ENCODE data around the gene CHD9NB.

CHD9NB gene

DNA sequence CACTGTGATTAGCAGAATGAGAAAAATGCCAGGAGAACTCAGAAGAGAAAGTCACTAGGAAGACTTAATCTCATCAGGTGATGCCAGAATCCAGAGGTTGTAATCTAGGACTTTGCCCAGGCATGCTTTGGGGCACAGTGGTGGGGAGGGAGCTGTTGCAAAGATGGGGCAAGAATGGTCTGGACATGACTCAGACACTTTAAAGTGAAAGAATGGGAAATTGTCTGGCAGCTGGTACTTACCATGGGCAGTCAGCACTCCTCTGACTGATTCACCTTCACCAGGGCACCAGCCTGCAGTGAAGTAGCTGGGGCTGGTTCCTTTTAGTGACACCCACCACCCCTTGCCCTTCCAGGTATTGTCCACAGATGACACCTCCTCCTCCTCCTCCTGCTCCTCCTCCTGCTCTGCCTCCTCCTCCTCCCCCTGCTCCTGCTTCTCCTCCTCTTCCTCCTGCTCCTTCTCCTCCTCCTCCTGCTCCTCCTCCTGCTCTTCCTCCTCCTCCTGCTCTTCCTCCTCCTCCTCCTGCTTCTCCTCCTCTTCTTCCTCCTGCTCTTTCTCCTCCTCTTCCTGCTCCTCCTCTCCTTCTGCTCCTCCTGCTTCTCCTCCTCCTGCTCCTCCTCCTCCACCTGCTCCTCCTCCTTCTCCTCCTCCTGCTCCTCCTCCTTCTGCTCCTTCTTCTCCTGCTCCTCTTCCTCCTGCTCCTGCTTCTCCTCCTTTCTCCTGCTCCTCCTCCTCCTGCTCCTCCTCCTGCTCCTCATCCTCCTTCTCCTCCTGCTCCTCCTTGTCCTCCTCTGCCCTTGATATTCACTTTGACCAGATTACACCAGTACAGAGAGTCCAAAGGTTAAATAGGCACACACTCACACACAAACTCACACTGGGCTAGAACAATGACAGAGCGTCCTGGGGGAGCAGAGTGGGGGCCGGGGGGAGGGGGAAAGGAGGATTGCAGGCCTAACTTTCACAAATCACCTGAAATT is at the start of gene CHD9NB:
Gene CHD9NB (minus strand): TSS at position 379 of the 983 bp plus-strand sequence. CDS start 8,739 bp downstream, outside the sequence.
- Histone ChIP-seq H3K27me3 (ENCODE audit: control insufficient read depth in 1 of 2, insufficient read depth in 2 of 2, low read length in 2 of 2) (no peaks in the 10 kb centered on the region), H3K9ac (ENCODE audit: low read length) (no peak within 1 kb of the TSS), H3K36me3 (ENCODE audit: insufficient read depth, low read length) (no peaks in the 10 kb centered on the region), H3K4me3 (ENCODE audit: low read depth in 1 of 2, low read length in 2 of 2) (no peak within 1 kb of the TSS), H3K27ac (ENCODE audit: low read depth, low read length) (no peak within 1 kb of the TSS), H3K4me1 (ENCODE audit: insufficient read depth, low read length) (peaks cover 13% of the 10 kb centered on the region), H3K9me3 (ENCODE audit: low read length) (no peaks in the 10 kb centered on the region)

DNA sequence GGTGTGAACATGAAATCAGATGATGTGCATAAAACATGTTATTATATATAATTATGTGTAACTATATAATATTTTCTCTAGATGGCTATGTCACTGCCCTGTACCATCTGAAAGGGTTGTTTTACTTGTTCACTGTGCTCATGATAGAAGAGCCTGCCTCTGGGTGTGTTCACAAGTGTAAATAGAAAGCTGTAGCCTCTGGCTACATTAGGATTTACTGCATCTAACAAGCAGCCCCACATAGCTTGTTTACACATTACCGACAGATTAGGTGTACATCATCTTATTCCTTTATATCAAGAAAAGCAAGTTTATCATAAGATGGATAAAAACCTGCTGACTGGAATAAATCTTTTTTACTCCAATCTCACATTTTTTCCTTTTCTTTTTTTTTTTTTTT is 48.2 kb upstream of the CHD9NB start:
- no peak overlapping the region for H3K4me3 ChIP-seq (ENCODE audit: low read depth in 1 of 2, low read length in 2 of 2)
- H3K36me3 ChIP-seq (ENCODE audit: insufficient read depth, low read length) = no peaks in the 10 kb centered on the region
- peak overlapping the region; percentile 87 for H3K27ac ChIP-seq (ENCODE audit: low read depth, low read length)
- H3K9me3 ChIP-seq (ENCODE audit: low read length) = no peaks in the 10 kb centered on the region
- H3K4me1 ChIP-seq (ENCODE audit: insufficient read depth, low read length) = peaks cover 39% of the 10 kb centered on the region
- no peak overlapping the region for H3K9ac ChIP-seq (ENCODE audit: low read length)
- no peaks in the 10 kb centered on the region for H3K27me3 ChIP-seq (ENCODE audit: control insufficient read depth in 1 of 2, insufficient read depth in 2 of 2, low read length in 2 of 2)

DNA sequence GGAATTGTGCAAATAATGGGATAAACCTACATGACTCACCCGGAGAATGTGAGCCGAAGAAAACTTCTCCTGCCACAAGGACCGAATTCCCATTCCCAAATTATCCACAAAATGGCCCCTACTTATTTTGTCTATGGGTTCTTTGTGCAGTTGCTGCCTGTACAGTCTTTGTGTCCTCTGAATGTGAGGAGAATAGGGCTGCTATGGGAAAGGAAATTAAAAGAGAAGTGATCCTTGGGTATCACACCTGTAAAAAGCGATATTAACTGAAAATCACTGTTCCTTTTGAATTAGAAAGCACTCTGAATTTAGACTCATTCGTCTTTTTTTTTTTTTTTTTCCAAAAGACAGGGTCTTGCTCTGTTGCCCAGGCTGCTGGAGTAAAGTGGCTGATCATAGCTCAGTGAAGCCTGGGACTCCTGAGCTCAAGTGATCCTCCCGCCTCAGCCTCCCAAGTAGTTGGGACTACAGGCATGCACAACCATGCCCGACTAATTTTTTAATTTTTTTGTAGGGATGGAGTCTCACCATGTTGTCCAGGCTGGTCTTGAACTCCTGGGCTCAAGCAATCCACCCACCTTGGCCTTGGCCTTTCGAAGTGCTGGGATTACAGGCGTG is 47.5 kb upstream of the CHD9NB start:
- no peaks in the 10 kb centered on the region for H3K36me3 ChIP-seq (ENCODE audit: insufficient read depth, low read length)
- H3K9me3 ChIP-seq (ENCODE audit: low read length) = no peaks in the 10 kb centered on the region
- H3K4me1 ChIP-seq (ENCODE audit: insufficient read depth, low read length) = peaks cover 39% of the 10 kb centered on the region
- H3K9ac ChIP-seq (ENCODE audit: low read length) = peak overlapping the region; percentile 54
- H3K27ac ChIP-seq (ENCODE audit: low read depth, low read length) = peak overlapping the region; percentile 87
- H3K4me3 ChIP-seq (ENCODE audit: low read depth in 1 of 2, low read length in 2 of 2) = peak overlapping the region; percentile 22 to 44
- no peaks in the 10 kb centered on the region for H3K27me3 ChIP-seq (ENCODE audit: control insufficient read depth in 1 of 2, insufficient read depth in 2 of 2, low read length in 2 of 2)

DNA sequence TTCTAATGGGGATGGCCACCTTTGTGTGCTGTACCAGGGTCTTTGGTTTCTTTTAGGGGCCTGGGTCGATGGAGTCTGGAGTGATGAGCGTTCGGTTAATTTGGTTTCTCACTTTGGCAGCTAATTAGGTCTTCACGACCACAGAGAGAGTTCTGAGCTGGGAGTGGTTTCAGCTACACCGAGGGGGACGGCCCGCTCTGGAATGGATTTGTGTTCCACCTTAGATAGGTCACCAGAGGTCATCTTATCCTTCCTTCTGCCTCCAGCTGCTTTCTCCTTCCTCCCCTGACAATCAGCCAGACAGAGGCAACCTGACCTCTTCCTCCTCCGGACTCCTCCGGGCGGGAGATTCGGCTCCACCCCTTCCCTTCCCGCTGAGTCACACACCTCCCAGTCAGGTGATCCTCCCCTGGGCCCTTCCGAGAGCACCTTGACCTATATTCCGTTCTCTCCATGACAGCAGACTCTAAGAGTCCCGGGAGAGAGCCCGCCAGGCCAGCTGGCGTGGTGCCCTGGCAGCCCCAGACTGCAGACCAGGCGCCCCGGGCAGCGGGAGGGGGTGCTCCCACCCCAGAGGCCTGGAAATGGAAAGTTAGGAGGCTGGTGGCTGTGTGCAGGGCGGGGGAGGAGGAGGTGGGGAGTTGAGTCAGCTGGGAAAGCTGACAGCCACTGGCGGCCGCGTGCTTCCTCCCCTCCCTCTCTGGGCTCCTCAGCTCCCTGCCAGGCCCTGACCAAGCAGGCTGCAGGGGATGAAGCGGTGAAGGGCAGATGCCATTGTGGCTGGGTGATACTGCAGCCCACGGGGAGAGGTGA is 46.8 kb upstream of the CHD9NB start:
- Histone ChIP-seq H3K9ac (ENCODE audit: low read length) (peak overlapping the region; percentile 87), H3K27me3 (ENCODE audit: control insufficient read depth in 1 of 2, insufficient read depth in 2 of 2, low read length in 2 of 2) (no peaks in the 10 kb centered on the region), H3K9me3 (ENCODE audit: low read length) (no peaks in the 10 kb centered on the region), H3K27ac (ENCODE audit: low read depth, low read length) (peak overlapping the region; percentile 87), H3K36me3 (ENCODE audit: insufficient read depth, low read length) (no peaks in the 10 kb centered on the region), H3K4me1 (ENCODE audit: insufficient read depth, low read length) (peaks cover 39% of the 10 kb centered on the region), H3K4me3 (ENCODE audit: low read depth in 1 of 2, low read length in 2 of 2) (peak overlapping the region; percentile 22 to 44)

DNA sequence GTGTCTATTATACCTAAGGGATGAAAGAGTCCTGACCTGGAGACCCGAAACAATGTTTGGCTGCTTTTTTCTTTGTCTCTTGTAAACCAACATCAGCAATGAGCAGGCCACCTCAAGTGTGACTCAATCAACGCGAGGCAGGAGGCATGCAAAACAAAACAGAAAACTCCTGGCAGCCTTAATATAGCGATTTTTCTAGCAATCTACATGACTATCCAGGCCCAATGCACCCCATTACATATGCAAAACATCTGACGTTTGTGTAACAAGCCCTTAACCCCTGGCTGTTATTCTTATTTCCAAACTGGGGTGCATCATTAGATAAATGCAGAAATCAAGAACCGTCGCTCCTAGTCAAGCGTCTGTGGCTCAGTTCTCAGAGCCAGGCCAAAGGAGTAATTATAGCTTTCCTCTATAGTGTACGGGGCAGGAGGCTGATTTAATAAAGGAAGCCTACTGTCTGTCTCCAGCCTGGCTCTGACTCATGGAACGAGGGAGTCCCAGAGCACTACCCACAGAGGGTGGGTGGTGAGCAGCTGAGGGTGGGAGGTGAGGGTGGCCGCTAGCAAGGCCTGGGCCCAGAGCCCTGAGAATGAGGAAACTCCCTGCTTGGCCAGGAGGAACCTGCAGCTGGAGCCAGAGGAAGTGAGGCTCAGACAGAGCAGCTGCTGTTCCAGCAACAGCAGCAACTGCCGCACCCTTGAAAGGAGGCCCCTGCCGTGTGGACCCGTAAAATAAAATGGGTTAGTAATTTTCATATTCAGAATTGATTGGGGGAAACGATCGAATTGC is 46.0 kb upstream of the CHD9NB start:
- H3K36me3 ChIP-seq (ENCODE audit: insufficient read depth, low read length) = no peaks in the 10 kb centered on the region
- no peaks in the 10 kb centered on the region for H3K9me3 ChIP-seq (ENCODE audit: low read length)
- peak overlapping the region; percentile 87 for H3K9ac ChIP-seq (ENCODE audit: low read length)
- H3K4me3 ChIP-seq (ENCODE audit: low read depth in 1 of 2, low read length in 2 of 2) = peak overlapping the region in 1 of 2 donors; percentile 44
- H3K4me1 ChIP-seq (ENCODE audit: insufficient read depth, low read length) = peaks cover 45% of the 10 kb centered on the region
- no peaks in the 10 kb centered on the region for H3K27me3 ChIP-seq (ENCODE audit: control insufficient read depth in 1 of 2, insufficient read depth in 2 of 2, low read length in 2 of 2)
- peak overlapping the region; percentile 87 for H3K27ac ChIP-seq (ENCODE audit: low read depth, low read length)

DNA sequence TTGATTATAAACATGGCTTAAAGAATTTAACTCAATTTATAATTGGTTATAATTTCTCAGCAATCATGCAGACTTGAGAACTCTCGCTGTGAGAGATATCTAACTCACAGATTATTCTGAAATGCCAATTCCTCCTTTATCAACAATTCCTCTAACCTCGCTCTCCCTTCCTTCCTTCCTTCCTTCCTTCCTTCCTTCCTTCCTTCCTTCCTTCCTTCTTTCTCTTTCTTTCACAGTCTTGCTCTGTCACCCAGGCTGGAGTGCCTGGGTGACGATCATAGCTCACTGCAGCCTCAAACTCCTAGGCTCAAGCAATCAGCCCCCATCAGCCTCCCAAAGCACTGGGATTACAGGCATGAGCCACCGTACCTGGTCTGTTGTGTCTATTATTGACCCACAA is 44.5 kb upstream of the CHD9NB start:
- no peaks in the 10 kb centered on the region for H3K27me3 ChIP-seq (ENCODE audit: control insufficient read depth in 1 of 2, insufficient read depth in 2 of 2, low read length in 2 of 2)
- H3K4me1 ChIP-seq (ENCODE audit: insufficient read depth, low read length) = peaks cover 51% of the 10 kb centered on the region
- H3K36me3 ChIP-seq (ENCODE audit: insufficient read depth, low read length) = no peaks in the 10 kb centered on the region
- H3K9me3 ChIP-seq (ENCODE audit: low read length) = no peaks in the 10 kb centered on the region
- H3K9ac ChIP-seq (ENCODE audit: low read length) = no peak overlapping the region
- H3K27ac ChIP-seq (ENCODE audit: low read depth, low read length) = no peak overlapping the region
- H3K4me3 ChIP-seq (ENCODE audit: low read depth in 1 of 2, low read length in 2 of 2) = no peak overlapping the region

DNA sequence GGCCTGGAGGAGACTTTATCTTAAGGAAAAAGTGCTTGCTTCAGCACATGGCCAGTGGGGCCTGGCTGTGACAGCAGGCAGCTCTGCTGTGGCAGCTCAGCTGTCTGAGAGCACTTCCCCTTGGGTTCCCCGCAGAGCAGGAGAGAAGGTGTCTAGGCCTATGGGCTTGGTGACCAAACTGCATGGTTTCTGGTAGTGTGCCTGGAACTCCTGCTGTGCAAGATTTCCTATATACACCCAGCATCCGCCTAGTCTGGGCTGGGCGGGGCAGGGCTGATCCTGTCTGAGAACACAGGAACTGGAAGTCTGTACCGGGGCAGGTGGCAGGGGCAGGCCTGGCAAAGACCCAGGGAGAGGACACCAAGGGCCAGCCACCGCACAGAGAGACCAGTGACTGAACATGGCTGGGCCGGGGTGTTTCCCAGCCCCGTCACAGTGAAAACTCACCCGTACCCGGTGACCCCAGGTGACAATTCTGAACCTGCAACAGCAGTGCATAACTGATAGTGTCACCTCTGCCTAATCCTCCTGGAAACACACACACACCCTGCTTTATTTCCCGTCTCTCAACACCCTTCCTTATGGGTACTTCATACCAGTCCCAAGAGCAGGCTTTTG is 41.4 kb upstream of the CHD9NB start:
- Histone ChIP-seq H3K27me3 (ENCODE audit: control insufficient read depth in 1 of 2, insufficient read depth in 2 of 2, low read length in 2 of 2) (no peaks in the 10 kb centered on the region), H3K27ac (ENCODE audit: low read depth, low read length) (no peak overlapping the region), H3K9me3 (ENCODE audit: low read length) (no peaks in the 10 kb centered on the region), H3K4me3 (ENCODE audit: low read depth in 1 of 2, low read length in 2 of 2) (no peak overlapping the region), H3K4me1 (ENCODE audit: insufficient read depth, low read length) (peaks cover 50% of the 10 kb centered on the region), H3K36me3 (ENCODE audit: insufficient read depth, low read length) (no peaks in the 10 kb centered on the region), H3K9ac (ENCODE audit: low read length) (no peak overlapping the region)

DNA sequence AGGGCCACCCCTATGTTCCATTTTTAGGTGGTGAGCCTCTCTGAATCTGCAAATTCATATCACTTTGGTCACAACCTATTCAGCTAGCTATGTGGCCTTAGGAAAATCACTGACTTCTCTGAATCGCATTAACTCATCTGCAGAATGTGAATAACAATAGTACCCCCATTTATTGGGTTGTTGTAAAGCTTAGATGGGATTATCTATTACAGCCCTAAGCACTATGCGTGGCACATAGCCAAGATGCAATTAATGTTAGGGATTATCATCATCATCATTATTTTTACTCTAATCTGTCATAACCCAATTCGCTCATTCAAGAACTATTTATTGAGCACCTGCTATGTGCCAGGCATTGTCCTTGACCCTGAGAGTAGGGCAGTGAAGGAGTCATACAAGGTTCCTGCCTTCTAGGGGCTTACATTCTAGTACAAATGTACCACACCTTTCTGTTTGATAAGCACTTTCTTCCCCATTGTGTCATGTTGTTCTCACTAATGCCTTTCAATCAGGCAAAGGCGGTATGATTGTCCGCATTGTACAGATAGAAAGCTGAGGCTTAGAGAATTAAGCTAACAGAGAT is 40.6 kb upstream of the CHD9NB start:
- Histone ChIP-seq H3K36me3 (ENCODE audit: insufficient read depth, low read length) (no peaks in the 10 kb centered on the region), H3K27ac (ENCODE audit: low read depth, low read length) (peak overlapping the region; percentile 10), H3K4me1 (ENCODE audit: insufficient read depth, low read length) (peaks cover 42% of the 10 kb centered on the region), H3K9me3 (ENCODE audit: low read length) (no peaks in the 10 kb centered on the region), H3K27me3 (ENCODE audit: control insufficient read depth in 1 of 2, insufficient read depth in 2 of 2, low read length in 2 of 2) (no peaks in the 10 kb centered on the region), H3K9ac (ENCODE audit: low read length) (no peak overlapping the region), H3K4me3 (ENCODE audit: low read depth in 1 of 2, low read length in 2 of 2) (no peak overlapping the region)

DNA sequence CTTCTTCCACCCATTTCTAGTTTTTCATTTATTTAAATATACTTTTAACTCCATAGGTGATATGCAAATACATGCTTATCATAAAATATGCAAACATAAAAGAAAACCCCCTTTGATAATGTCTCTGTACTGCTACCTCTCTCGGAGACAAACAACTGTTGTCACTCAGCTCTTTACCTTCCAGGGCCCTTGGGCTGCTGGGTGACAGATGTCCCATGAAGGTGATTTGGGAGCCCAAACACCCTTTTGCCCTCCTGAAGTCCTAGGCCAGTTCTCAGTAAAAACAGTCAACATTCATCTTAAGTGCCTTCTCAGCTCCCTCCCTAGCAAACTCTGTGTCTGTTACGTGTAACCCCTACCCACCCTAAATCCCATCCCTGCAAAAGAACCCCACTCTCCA is 39.6 kb upstream of the CHD9NB start:
- peaks cover 47% of the 10 kb centered on the region for H3K4me1 ChIP-seq (ENCODE audit: insufficient read depth, low read length)
- no peak overlapping the region for H3K9ac ChIP-seq (ENCODE audit: low read length)
- H3K9me3 ChIP-seq (ENCODE audit: low read length) = no peaks in the 10 kb centered on the region
- peak overlapping the region; percentile 94 for H3K27ac ChIP-seq (ENCODE audit: low read depth, low read length)
- no peaks in the 10 kb centered on the region for H3K27me3 ChIP-seq (ENCODE audit: control insufficient read depth in 1 of 2, insufficient read depth in 2 of 2, low read length in 2 of 2)
- no peaks in the 10 kb centered on the region for H3K36me3 ChIP-seq (ENCODE audit: insufficient read depth, low read length)
- H3K4me3 ChIP-seq (ENCODE audit: low read depth in 1 of 2, low read length in 2 of 2) = no peak overlapping the region

DNA sequence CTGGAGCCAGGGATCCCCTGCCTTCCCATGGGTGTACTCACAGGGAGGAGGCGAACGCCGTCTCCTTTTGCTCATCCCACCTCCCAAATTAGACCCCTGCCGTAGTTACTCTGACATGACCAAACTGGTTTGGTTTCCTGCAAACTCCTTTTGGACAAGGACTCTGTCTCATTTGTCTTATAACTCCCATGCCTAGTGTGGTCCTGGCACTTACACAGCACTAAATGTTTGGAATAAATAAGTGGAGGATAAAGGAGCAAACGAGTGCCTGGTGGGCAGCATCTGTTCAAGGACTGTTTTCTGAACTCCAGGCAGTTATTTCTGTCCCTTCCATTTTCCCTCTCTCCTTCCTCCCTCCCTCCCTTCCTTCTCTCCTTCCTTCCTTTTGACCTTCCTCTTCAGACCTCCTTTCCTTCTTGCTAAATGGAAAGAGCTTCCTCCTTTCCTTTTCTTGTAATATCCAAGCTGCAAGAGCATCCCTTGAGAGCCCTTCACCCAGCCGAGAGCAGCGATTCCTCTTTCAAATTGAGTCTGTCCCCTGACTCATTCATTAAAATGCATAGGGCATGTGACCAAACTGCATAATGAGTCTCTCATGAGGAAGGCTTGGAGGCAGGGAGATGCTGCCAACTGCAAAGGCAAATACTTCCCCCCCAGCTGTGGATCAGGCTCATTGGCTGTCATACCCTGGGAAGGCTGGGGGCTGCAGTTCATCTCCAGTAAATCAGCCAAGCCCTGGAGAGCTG is 38.9 kb upstream of the CHD9NB start:
- Histone ChIP-seq H3K9me3 (ENCODE audit: low read length) (no peaks in the 10 kb centered on the region), H3K4me1 (ENCODE audit: insufficient read depth, low read length) (peaks cover 54% of the 10 kb centered on the region), H3K4me3 (ENCODE audit: low read depth in 1 of 2, low read length in 2 of 2) (no peak overlapping the region), H3K27me3 (ENCODE audit: control insufficient read depth in 1 of 2, insufficient read depth in 2 of 2, low read length in 2 of 2) (no peaks in the 10 kb centered on the region), H3K9ac (ENCODE audit: low read length) (no peak overlapping the region), H3K36me3 (ENCODE audit: insufficient read depth, low read length) (no peaks in the 10 kb centered on the region), H3K27ac (ENCODE audit: low read depth, low read length) (peak overlapping the region; percentile 94)

Data from muscle layer of colon (tissue), 2 donors.